Suprapubic skin (tissue), 4 donors: ENCODE measurements around the gene ITGA4.

Experiments
- POLR2A ChIP-seq, 2 donors: fragments of 450-650 bp; IDR thresholded peaks; one replicate each; pipeline ENCODE4 v1.6.1; 2017; ENCODE audit warnings: antibody characterized with exemption in 2 of 2, mild to moderate bottlenecking in 2 of 2, moderate library complexity in 2 of 2
- POLR2AphosphoS5 ChIP-seq, 3 donors: sonication (generic); formaldehyde crosslinking; IDR thresholded peaks; one replicate each; pipeline ENCODE4 v1.6.1; 2017; ENCODE audit warnings: antibody characterized with exemption in 3 of 3
- TF ChIP-seq, protein P1 (sequence below), 2 donors: fragments of 200-600 bp in 1 of 2; fragments of 450-650 bp in 1 of 2; sonication (generic) in 1 of 2; IDR thresholded peaks; one replicate each; pipeline ENCODE4 v1.5.1; 2016 to 2019; ENCODE audit warnings: antibody characterized with exemption in 2 of 2, mild to moderate bottlenecking in 1 of 2, moderate library complexity in 1 of 2

DNA sequence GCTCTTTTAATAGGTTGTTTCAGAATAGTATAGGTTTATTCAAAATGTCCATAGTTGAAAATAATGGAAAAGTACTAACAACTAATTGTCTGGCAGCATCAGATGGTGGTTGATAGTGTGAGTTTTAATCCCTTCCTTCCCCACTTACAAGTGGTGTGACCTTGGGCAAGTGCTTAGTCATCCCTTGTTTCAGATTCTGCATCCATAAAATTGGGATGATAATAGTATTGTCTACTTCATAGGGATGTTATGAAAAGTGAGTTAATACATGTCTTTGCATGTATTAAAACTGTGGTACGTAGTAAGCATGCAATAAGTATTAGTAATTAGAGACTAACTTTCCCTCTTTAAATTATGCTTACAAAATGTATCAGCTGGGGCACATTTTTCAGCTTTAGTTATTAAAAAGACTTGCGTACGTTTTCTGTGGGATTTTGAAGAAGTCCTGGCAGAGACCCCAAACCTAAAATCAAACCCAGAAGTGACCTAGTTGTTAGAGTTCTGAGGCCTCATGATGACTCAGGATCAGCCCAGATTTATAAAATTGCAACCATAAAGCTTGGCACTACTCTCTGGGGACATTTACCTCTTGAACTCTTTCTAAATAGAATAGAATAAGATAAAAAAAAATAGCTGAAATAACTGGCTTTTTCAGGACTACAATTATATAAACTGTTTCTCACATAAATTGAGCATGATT, 8.6 kb downstream of the ITGA4 start:
- TF ChIP-seq POLR2A (IDR thresholded peaks at IDR 0.05) (no peak), POLR2AphosphoS5 (IDR thresholded peaks at IDR 0.05) (no peak)
- TF ChIP-seq, protein P1, sequence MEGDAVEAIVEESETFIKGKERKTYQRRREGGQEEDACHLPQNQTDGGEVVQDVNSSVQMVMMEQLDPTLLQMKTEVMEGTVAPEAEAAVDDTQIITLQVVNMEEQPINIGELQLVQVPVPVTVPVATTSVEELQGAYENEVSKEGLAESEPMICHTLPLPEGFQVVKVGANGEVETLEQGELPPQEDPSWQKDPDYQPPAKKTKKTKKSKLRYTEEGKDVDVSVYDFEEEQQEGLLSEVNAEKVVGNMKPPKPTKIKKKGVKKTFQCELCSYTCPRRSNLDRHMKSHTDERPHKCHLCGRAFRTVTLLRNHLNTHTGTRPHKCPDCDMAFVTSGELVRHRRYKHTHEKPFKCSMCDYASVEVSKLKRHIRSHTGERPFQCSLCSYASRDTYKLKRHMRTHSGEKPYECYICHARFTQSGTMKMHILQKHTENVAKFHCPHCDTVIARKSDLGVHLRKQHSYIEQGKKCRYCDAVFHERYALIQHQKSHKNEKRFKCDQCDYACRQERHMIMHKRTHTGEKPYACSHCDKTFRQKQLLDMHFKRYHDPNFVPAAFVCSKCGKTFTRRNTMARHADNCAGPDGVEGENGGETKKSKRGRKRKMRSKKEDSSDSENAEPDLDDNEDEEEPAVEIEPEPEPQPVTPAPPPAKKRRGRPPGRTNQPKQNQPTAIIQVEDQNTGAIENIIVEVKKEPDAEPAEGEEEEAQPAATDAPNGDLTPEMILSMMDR (IDR thresholded peaks at IDR 0.05), result no peak
